Esophagus muscularis mucosa (tissue), 3 donors: ENCODE measurements around the gene DCC.

ENCODE experiments used
- CTCF ChIP-seq, 3 experiments: fragments of 200-600 bp in 2 of 3; fragments of 450-650 bp in 1 of 3; sonication (generic) in 2 of 3; IDR thresholded peaks; one replicate each; pipeline ENCODE4 v1.5.1; 2017 to 2019; ENCODE audit warnings: antibody characterized with exemption in 3 of 3, mild to moderate bottlenecking in 2 of 3, moderate library complexity in 1 of 3
- POLR2A ChIP-seq: fragments of 450-650 bp; IDR thresholded peaks from one replicate; pipeline ENCODE4 v1.6.1; 2017; ENCODE audit warnings: antibody characterized with exemption, moderate library complexity, mild to moderate bottlenecking, low read depth

GRCh38 chr18:52394602-52395001 lies 54.6 kb downstream of the DCC start:
- TF ChIP-seq CTCF (IDR thresholded peaks at IDR 0.05) (no peak), POLR2A (no peak)
